Amniotic epithelial cell (primary cell): ENCODE measurements around the gene AOC2.
"Not testable (repeated sequence)": the region's sequence is repeated elsewhere in the genome, so short reads cannot be mapped to it uniquely, and the experiment has no call there.

Experiments used
- DNase-seq: peaks from one replicate; pipeline ENCODE4 v3.0.0-alpha.2; 2010; ENCODE audit warnings: low read depth

Gene AOC2

GRCh38 chr17:42832934-42833766, 11.2 kb upstream of the AOC2 start, which contains the start of gene PSME3:
Gene PSME3 (plus strand): TSS chr17:42833397. CDS start chr17:42833632, 235 bp downstream.
- DNase-seq = peak; percentile 84

GRCh38 chr17:42833767-42834422, 10.5 kb upstream of the AOC2 start:
- DNase-seq = no peak

GRCh38 chr17:42835732-42836131, 8.6 kb upstream of the AOC2 start:
- no peak for DNase-seq

- DNase-seq = no peak
These were observed 2.2 kb upstream of the AOC2 start for GRCh38 chr17:42841975-42842685.

GRCh38 chr17:42843358-42843934, 934 bp upstream of the AOC2 start:
- DNase-seq = peak; percentile 66

- DNase-seq = no peak
These were observed 578 bp downstream of the AOC2 start for GRCh38 chr17:42844761-42845555.

- no peak for DNase-seq
These were observed 1.2 kb downstream of the AOC2 start for GRCh38 chr17:42845556-42845917.

- DNase-seq = no peak
These were observed 1.7 kb downstream of the AOC2 start for GRCh38 chr17:42845918-42846593.

GRCh38 chr17:42846594-42847280, 2.4 kb downstream of the AOC2 start:
- peak; percentile 70 for DNase-seq

GRCh38 chr17:42848093-42848492, 3.7 kb downstream of the AOC2 start:
- no peak for DNase-seq

- DNase-seq = no peak
These were observed 4.7 kb downstream of the AOC2 start for GRCh38 chr17:42849031-42849430.

GRCh38 chr17:42849451-42850181, 5.2 kb downstream of the AOC2 start:
- no peak for DNase-seq

GRCh38 chr17:42850954-42851353, 6.6 kb downstream of the AOC2 start, which contains the start of gene AOC3:
Gene AOC3 (plus strand): TSS chr17:42851199. CDS start chr17:42851344, 145 bp downstream.
- no peak for DNase-seq

- not testable (repeated sequence) for DNase-seq
These were observed 7.2 kb downstream of the AOC2 start for GRCh38 chr17:42851371-42852240.

GRCh38 chr17:42852351-42852750, 8.0 kb downstream of the AOC2 start:
- DNase-seq = no peak

GRCh38 chr17:42853004-42853403, 8.6 kb downstream of the AOC2 start:
- DNase-seq = no peak

GRCh38 chr17:42853597-42853967, 9.2 kb downstream of the AOC2 start:
- no peak for DNase-seq

GRCh38 chr17:42853968-42854790, 9.8 kb downstream of the AOC2 start:
- DNase-seq = no peak
